Activated T-helper 9 cell treated with anti-CD3 and anti-CD28 coated beads, Interleukin-2, amount 50 U/mL, for 16 hours (primary cell): ENCODE data around the gene NF1.

ENCODE experiments used
- DNase-seq: peaks from one replicate; pipeline ENCODE4 v3.0.0-alpha.2; 2020; ENCODE audit warnings: low read depth

Gene NF1

DNA sequence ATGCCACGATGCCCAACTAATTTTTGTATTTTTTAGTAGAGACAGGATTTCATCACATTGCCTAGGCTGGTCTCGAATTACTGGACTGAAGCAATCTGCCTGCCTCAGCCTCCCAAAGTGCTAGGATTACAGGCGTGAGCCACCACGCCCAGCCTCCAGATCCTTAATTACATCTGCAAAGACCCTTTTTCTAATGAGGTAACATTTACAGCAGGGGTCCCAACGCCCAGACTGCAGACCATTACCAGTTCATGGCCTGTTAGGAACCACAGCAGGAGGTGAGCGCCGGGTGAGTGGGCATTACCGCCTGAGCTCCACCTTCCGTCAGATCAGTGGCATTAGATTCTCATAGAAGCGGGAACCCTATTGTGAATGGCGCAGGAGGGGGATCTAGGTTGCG lies 292.7 kb downstream of the NF1 start:
- no peak for DNase-seq

DNA sequence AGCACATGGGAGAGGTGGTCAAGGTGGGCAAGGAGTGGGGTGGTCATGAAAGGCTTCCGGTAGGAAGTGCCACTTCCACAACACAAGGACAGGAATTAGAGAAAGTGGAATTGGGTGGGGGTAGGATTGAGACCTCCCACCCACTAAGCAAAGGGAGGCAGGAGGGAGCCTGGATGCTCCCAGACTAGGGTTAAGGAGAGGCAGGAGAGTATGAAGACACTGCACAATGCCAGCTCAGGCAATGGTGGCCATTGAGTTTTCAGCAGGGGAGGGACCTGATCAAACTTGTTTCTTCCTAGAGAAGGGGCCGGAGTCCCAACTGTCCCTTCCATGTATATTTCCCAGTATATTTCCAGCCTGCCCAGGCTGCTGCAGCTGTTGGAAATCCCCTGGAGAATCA lies 293.6 kb downstream of the NF1 start:
- DNase-seq = no peak

- peak; percentile 13 for DNase-seq
Observed at GRCh38 chr17:31388770-31389656, 294.2 kb downstream of the NF1 start.

DNA sequence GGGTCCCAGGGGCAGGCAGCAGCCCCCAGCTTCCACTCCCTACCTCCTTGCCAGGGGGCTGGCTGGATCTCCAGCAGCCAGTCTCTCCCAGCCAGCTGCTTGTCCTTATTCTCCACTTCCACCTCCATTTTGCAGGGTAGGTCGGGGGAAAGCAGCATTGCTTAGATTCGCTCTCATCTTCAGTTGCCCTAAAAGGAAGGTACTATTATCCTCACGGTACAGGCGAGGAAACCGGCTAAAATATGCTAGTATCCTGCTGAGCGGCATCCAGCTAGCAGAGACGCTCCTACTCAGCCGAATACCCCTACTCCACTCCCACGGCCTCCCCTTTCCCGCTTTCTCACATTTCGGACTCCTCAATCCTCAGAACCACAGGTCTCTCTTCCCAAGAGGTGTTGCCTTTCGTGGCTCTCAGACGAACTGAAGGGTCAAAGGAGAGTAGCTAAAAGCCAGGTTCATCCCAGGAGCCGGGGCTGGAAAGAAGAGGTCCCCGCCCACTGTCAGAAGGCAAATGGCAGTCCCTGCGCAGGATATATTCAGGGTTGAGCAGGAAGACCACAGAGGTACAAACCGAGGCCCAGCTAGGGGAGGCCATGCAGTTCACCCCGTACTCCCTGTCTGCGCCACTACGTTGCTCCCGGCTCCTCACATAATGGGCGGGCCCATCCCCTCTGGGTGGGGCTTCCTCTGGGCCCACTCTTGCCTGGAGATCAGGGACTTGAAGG lies 295.0 kb downstream of the NF1 start:
- no peak for DNase-seq

- no peak for DNase-seq
Observed at GRCh38 chr17:31390426-31390747, 295.6 kb downstream of the NF1 start.

DNA sequence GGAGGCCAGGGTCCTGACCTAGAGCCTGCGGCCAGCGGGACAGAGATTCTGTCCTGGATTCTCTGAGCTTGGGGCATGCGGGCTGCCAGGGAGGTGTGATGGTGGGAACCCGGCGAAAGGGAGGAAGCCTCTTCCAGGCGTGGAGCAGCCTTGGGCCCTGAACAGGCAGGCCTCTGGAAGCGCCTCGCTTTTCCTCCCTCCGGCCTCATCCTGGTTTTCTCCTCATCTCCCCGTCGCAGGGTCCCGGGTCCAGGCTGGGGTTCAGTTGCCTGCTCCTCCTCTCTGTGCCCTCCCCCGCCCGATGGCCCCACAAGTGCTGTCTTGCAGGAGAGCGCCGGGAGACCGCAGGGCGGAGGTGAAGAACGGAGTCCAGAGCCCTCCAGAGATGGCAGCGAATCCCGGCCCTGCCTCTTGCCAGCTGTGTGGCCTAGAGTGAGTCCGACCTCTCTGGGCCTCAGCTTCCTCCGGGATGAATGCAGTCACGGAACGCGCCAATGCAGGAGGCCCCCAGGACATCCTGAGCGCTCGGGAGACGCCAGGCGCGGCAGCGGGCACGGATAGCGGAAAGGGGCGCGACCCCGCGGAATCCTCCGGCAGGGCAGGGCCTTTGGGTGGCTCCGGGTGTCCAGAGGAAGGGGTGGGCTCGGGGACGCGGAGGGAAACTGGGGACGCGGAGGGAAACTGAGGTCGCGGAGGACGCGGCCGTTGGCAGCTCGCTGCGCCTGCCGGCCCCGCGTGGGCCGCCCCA lies 296.1 kb downstream of the NF1 start:
- no peak for DNase-seq

GRCh38 chr17:31391496-31391949 lies 296.7 kb downstream of the NF1 start, which contains the start of gene RAB11FIP4:
RAB11FIP4 (plus strand) TSS chr17:31391675; CDS start chr17:31391853, 178 bp downstream.
- DNase-seq = no peak

GRCh38 chr17:31392002-31392855 lies 297.5 kb downstream of the NF1 start:
- DNase-seq = no peak

- no peak for DNase-seq
Observed at GRCh38 chr17:31392856-31393748, 298.3 kb downstream of the NF1 start.

DNA sequence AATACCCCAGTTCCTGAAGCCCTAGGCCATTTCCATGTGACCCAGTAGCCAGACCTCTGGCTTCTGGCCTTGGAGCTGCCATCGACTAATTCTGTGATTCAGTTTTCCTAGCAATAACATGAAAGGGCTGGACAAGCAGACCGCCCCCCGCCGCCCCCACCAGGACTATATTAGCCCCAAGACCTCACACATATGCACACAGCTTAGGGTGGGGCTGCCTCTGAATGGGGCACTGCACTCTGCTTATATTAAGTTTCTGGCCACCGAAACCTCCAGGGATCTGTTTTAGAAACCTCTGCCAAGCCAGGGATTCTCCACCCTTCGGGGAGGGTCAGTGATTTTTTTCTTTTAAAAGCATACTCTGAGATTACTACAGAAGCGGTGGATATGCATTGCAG lies 299.0 kb downstream of the NF1 start:
- no peak for DNase-seq

DNA sequence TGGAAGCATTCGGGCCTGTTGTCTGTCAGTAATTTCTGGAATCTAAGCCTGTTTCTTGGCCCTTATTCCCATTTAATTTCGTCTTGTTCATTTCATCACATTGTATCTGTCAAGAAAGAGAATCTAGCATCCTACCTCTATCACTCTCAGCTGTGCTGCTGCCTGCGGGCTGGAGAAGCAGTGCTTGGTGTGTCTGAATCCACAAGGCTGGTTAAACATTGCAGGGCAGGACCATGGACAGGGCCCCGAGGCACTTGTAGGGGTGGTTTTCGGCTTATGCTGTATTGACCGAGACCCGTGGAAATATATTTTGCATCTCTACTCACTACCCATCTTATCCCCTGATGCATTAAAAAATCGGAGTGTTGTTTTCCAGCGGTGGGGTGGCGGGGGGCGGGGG lies 299.8 kb downstream of the NF1 start:
- DNase-seq = no peak

- DNase-seq = no peak
Observed at GRCh38 chr17:31397256-31397939, 302.6 kb downstream of the NF1 start.

DNA sequence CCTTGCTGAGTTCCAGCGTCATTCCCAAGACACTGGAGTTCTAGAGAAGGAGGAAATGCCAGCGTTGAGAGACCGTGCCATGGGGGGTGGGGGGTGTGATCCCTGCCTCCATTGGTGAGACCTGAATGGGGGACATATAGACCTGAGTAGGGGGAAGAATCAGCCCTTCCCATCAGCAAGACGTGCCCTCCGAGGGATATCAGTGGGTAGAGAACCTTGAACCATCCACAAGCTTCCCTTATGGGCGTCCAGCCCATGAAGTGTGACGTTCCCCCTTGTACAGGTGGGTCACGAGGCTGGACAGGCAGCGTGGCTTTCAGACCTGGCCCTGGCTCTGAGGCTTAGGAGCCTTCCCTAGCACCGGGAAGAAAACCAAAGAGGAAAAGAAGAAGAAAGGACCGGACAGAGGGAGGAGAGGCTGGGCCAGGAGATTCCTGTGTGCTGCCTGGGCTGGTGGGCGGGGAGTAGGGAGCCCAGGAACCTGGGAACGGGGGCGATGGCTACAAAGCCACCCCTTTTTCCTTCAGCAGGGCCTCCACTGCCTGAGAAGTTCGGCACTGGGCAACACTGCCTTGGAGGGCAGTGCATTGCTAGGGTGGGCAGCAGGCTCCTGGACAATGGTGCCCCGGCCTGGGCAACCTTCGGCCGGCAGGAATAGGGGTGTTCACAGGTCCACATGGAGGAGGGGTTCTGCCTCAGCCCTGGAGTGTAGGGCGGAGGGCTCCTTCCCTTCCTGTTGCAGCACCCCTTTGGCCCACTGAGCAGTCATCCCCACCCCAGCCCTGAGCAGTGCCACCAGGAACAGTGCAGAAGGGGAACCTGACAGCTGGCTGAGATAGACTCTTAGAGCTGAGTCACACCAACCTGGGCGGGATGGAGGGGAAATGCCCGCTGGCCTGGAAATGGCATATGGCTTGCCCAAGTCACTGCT lies 303.9 kb downstream of the NF1 start:
- DNase-seq = no peak

DNA sequence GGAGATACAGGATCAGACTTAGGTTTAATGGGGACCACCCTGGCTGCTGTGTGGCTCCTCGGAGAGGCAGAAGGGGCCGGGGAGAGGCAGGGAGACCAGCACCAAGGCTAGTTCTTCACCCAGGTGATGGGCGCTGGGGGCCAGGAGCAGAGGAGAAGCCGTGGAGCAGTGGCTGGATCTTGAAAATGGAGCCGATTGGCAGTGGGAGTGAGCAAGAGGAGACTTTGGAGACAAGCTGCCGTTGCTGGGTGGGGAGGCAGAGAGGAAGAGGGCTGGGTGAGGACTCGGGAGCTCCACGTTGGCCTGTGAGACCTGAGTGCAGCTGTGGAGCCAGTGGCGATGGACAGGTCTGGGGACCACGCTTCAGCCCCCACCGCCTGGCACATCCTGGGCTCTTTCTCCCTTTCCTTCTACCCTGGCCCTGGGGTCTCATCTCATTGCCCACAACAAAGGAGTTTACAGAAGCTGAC lies 305.7 kb downstream of the NF1 start:
- DNase-seq = no peak

DNA sequence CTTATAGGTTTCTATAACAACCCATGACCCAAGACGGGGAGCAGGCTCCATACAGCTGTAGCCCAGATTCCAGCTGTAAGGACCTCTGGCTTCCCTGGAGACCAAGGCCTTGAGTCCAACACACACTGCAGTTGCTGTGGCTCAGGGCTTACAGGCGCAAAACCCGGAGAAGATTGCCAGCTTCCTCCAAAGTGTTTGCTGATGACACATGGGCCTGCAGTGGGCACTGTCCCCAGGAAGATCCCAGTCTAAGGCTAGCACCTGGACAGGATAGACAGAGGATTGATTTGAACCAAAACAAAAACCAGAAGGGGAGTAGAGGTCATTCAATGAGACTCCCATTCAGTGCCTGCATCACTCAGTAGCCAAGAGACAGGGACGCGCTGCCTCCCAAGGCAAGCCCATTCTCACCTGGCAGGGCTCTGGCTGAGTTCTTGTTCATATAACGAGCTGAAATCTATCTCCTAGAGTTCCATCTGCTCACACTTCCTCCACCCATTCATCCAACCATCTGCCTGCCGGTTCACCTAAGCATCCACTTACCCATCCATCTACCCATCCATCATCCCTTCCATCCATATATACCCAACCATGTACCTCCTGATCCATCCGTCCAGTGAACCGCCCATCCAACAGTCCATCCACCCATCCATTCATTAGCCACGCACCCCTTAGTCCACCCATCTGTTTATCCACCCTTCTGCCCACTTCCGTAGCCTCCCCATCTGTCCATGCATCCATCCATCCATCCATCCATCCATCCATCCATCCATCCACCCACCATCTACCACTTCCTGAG lies 306.9 kb downstream of the NF1 start:
- no peak for DNase-seq

DNA sequence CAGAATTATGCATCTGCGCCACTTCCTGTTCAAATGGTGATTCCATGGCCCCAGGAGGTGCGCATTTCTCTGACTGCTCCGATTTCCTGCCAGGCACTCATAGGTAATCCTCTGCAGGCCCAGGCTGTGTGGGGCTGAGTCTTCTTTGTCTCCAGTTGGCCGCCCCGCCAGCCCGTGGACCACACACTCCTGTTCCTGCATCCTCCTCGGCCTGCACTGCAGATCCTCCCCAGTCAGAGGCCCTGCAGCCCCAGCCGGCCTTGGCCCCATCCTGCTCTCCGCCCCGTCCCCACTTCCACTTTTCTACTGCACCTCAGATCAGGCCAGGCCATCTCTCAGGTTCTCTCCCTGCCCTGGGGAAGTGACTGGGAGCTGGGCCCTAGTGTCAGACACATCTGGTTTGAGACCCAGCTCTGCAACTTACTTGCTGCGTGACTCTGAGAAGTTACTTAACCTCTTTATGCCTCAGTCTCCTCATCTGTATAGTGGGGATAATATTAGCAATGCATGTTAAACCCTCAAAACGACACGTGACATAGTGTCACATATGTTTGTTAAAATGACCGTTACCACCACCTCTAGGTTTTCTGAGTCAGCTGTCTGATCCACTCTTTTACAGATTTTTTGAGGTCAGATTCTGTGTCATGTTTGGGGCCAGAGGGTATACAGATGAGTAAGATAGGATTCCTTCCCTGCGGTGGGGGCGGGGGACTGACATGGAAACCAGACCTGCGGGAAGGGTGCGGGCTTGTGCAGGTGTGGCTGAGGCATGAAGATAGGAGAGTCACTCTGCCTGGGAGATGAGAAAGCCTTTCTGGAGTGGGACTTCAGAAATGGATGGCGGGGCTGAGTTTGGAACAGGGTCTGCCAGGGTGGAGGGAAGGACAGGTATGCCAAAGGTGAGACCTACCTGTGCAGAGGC lies 309.5 kb downstream of the NF1 start:
- no peak for DNase-seq

DNA sequence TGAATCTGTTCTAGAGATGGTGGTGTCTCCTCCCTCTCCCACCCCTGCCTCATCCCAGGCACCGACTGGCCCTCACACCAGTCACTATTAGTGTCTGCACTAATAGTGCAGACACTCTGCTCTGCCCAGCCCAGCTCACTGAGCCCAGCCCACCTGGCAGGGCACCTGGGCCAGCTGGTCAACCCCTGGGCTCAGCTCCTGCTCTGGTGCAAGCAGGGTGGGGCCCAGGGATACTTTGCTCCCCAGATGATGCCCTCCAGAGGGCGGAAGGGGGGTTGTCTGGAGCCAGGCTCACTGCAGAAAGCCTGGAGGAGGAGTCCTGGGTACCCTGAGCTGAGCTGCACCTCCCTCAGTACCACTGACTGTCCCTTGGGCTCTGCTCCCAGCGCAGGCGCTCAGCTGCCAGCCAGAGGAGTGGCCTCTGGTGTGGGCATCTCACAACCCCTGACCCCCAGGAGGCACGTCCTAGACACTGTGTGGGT lies 311.2 kb downstream of the NF1 start:
- DNase-seq = no peak
